GM19467 (cell line): ENCODE results near the gene B4GALT6.

Experiments used
- ATAC-seq: cut with Tn5 transposase; IDR thresholded peaks from one replicate; pipeline ENCODE4 v1.9.1; 2021; ENCODE audit warnings: mild to moderate bottlenecking, moderate library complexity; ENCODE audit not compliant: unreplicated experiment

The B4GALT6 gene

DNA sequence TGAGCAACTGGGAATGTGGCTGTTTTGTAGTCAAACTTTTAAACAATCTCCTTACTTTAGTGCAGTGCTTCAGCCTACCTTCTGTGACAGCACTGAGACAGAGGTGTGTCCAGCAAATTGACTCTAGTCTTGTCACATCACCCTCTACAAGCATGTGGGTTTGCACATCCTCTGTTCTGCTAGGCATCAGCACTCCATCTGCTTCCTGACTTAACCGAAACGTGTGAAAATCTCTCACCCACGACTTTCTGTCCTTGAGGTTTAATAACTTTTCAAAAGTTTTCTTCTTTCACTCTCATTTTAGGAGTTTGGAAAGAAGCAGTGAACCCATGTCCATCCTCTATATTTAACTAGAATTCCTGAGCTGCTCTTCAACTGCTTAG, 50.1 kb downstream of the B4GALT6 start:
- peak; percentile 99 for ATAC-seq

GRCh38 chr18:31633392-31634330, 50.7 kb downstream of the B4GALT6 start:
- peak; percentile 3 for ATAC-seq

DNA sequence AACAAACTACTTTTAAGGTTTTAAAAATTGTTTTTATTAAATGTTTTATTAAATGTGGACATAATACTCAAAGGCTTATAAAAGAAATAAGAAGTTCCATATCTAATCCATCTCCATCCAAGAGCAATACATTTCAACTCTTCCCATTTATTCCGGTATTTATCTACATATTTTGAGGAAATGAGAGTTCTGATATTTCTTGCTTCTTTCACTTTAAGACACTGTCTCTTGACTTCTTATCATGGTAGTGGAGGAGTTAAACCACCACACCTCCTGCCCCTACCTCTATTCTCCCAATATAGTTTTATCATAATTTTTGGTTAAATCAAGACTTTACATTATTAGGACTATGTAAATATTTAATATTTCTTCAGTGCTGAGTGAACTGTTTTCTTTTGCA, 52.0 kb downstream of the B4GALT6 start:
- no peak for ATAC-seq

DNA sequence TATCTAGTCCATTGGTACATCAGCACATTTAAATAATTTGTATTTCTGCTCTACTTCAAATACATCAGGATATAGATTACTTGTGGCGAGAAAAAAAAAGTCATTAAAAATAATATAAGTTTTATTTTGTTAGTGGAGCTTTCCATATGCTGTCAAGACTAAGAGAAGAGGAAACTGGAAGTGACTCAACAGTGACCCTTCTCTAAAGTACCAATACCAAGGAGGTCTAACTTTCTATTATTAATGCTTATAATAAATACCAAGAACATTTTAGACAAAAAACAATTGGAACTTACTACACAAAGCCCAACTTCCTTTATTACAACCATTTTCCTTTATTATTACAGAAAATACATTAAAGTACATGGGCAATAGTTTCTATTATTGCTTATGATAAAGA, 52.9 kb downstream of the B4GALT6 start:
- no peak for ATAC-seq

DNA sequence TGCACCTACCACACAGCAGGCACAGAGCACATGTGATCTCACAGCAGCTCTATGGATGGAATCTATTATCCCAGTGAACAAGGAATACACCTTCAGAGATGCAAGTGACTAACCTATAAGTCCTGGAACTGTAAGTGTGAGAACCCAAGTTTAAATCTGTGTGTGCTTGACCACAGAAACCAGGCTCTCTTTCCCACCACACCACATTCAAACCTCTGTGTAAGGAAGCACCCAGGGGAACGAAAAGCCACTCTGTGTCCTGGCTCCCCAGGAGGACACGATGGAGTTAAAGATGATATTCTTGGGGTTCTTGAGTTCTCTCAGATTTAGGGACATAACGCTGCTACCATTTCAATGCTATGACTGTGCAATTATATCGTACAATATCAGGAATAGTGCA, 53.8 kb downstream of the B4GALT6 start:
- ATAC-seq, result no peak

- ATAC-seq, result no peak
These were observed 58.0 kb downstream of the B4GALT6 start for GRCh38 chr18:31626409-31626808.

DNA sequence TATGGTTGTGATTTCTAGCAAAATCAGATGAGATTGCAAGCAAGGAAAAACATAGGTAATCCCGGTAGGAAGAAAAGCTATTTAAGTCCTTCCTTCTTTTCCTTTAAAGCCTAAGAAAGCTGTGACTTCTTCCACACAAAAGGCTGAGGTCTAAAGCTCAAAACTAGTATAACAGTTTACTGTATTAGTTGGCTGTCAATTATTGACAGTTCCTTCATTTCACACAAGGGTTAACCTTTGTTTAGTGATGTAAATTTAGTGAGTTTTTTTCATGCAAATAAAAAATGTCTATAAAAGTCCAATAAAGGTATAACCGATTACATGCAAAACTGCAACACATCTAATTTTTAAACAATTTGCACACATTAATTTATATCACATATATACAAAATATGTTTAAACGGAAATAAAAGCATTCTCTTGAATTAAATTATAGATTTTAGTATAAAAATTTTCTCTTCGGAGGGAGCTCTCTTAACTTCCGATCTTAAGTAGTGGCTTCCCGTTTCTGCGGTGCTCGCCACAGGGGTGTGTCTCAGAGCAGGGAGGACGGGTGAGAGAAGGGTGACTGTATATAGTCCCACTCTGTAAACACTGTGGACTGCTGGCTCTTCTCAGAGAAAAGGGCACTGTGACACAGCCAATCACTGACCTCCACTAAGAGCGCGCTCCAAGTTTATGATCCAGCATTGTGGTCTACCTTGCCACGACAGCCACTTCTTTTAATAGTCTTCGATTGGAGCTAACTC, 59.3 kb downstream of the B4GALT6 start:
- ATAC-seq, result no peak

GRCh38 chr18:31619291-31619690, 65.1 kb downstream of the B4GALT6 start:
- no peak for ATAC-seq

DNA sequence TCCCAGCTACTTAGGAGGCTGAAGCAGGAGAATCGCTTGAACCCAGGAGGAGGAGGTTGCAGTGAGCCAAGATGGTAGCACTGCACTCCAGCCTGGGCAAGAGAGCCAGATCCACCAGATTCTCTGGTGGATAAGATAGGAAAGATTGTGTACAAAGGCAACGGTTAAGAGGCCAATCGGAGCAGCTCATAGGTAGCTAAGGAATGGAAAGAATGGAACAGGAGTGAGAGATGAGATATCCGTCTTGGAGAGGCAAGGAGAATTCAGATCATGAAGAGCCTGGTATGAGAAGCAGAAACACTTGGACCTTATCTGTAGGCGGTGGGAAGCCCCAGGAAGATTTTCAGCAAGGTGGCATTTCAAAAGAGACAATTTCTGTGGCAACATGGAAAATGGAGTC, 65.6 kb downstream of the B4GALT6 start:
- ATAC-seq, result no peak

DNA sequence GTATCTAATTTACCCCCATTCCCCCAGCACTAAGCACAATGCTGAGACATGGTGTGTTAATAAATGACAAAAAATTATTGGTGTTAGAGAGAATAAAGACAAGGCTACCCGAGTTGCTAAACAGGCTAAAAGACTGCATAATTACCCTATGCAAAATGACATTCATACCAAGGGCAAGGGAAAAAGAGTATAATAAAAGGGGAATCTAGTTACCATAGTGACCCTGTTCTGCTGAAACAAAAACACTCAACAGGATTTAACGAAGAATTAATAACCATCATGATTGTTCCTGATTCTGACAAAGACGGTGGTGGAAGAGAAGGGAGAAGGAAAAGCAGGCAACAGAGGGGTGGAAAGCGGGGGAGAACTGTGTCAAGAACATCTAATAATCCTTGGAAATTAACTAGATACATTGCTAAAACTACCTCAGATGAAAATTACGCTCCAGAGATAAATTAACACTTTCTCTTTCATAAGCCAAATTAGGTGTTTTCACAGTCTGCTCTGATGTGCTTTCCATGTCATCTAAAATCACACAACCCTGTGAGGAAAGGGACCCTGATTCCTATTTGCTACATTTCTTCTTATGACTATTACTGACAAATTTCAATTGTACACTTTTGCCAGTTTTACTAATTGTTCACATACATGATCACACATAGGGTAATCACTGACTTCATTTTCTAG, 67.2 kb downstream of the B4GALT6 start:
- ATAC-seq, result no peak

DNA sequence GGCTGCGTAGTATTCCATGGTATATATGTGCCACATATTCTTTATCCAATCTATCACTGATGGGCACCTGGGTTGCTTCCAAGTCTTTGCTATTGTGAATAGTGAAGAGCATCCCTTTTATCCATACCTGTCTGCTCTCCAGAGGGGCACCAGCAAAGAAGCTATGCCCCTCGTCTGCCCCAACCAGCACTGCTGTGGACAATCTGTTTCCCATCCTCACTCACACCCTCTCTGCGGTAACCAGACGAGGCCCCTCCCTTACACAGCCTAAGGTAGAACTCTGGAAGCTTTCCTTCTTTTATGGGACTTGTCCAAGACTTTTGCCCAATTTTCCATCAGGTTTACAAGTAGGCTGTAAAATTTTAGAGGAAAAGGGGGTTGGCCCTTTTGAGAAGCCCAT, 67.8 kb downstream of the B4GALT6 start:
- ATAC-seq, result no peak

DNA sequence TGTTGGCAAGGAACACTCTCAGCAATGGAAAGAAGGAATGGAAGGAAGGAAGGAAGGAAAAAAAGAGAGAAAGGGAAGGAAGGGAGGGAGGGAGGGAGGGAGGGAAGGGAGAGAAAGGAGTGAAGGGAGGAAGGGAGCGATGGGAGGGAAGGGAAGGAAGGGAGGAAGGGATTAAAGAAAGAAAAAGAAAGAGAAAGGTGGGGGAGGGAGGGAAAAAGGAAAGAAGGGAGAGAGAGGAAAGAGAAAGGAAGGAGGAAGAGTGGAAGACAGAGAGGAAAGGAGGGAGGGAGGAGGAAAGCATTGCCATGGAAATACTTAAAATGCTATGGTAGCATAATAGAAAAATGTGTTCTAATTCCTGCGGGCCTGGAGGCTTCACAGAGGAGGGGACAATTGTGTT, 70.3 kb downstream of the B4GALT6 start:
- ATAC-seq, result no peak

DNA sequence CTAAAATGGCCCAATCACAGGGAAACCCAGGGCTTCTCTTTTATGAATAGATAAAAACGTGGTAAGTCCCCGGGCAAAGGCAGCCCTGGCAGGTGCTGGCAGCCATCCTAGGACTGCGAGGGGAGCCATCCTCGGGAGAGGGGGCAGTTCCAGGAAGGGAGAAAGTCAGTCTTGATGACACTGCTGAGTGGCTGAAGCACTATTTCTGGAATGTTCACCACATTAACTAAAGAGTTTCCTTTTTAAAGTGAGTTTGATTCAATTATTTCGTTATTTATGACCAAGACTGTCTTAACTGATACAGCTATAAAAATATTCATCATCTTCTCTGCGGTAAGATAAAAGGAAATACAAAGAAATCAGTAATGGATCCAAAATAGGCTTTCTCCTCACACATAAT, 72.3 kb downstream of the B4GALT6 start:
- no peak for ATAC-seq

GRCh38 chr18:31611511-31611910, 72.9 kb downstream of the B4GALT6 start:
- no peak for ATAC-seq

DNA sequence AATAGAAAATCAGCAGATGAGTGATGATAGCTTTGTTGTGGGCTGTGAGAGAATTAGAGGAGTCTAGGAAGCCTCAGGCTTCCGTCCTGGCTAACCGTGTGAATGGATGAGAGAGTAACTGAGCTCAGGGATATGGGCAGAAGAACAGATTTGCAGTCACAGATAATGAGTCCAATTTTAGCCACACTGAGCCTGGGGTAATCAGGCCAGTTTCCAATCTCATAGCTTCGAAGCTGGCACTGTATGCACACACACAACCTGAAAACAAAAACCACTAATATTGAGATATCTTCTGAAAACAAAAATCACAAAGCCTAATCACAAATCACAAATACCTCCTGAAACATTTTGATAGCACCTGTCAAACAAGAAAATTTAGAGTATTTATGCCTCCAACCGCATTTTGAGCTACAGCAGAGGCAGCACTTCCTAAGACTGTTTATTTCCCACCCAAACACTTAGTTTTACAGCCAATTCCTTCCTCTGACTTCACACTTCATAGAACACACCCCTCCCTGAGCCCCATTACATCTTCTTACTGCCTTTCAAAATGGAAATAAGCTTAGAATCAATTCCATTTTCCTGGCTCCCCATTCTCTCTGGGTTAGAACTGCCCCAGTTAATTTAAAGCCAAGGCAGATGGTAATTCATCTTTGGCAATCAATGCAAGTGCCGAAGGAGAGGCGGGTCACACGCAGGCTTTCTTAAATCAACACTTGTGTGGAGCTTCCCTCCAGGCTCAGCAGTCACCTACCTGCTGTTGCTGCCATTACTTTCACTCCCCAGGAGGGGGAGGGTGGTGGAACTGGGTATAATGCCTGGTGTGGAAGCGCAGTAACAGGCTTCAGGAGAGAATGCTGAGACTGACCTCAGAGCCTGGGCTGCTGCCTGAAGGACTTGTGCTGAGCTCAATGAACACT, 73.8 kb downstream of the B4GALT6 start:
- ATAC-seq, result peak; percentile 54

DNA sequence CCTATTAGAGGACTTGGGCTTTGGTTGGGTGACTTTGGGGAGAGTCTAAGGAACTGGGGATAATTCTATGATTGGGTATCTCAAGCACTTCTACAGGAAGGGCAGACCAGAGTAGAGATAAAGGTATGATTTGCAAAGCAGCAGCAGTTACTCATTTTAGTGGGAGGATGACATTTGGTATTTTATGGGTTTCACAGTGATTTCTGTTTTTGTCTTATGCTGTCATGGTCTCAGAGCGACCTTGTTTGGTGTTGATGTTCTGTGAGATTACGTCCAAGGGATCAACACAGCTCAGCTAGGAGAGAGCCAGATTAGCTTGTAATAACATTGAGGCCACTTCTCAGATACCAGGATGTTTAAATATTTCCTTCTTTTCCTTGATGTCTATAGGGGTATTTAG, 74.5 kb downstream of the B4GALT6 start:
- no peak for ATAC-seq

GRCh38 chr18:31607384-31607783, 77.0 kb downstream of the B4GALT6 start:
- no peak for ATAC-seq

DNA sequence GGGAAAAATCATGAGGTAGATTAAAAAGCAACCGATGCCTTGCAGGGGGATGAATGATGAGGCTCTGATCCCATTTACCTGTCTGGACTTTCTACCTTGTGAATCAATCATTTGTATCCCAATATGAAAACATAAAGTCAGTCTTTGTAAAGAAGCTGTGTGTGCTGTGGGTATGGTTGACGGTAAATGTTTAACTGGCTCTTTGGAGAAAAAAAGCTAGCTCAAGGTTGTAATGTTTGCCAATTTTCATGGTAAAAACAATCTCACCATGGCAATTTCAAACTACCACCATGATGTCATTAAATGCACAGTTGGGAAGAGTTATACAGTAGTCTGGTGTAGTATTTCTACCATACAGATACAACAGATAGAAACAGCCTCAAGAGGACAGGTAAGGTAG, 78.1 kb downstream of the B4GALT6 start:
- ATAC-seq, result no peak

- no peak for ATAC-seq
These were observed 81.1 kb downstream of the B4GALT6 start for GRCh38 chr18:31603315-31603714.

- no peak for ATAC-seq
These were observed 86.2 kb downstream of the B4GALT6 start for GRCh38 chr18:31598021-31598805.
